NT2/D1 (cell line): ENCODE results near the gene RANBP10.

ENCODE experiments used
- SUZ12 ChIP-seq: IDR thresholded peaks from 2 replicates; pipeline ENCODE4 v1.6.1; 2011; ENCODE audit not compliant: insufficient read length, insufficient read depth; ENCODE audit errors: extremely low read depth
- YY1 ChIP-seq: IDR thresholded peaks from 2 replicates; pipeline ENCODE4 v1.6.1; 2011; ENCODE audit not compliant: insufficient read length, insufficient read depth
- ZNF274 ChIP-seq: IDR thresholded peaks from 2 replicates; pipeline ENCODE4 v1.6.1; 2011; ENCODE audit warnings: mild to moderate bottlenecking, low read depth, low read length

DNA sequence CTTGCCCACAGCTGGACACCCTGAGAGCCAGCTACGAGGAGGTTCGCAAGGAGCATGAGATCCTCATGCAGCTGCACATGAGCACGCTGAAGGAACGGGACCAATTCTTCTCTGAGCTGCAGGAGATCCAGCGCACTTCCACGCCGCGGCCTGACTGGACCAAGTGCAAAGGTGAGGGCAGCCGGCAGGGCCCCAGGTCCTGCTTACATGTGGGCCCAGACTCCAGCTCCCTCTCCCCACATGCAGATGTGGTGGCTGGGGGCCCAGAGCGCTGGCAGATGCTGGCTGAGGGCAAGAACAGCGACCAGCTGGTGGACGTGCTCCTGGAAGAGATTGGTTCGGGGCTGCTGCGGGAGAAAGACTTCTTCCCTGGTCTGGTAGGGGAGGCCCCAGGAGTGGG lies 19.5 kb upstream of the RANBP10 start:
- TF ChIP-seq ZNF274 (no peak), YY1 (no peak), SUZ12 (no peak)
